Astrocyte (in vitro differentiated cells and primary cell): ENCODE data around the gene YBX1. TPM values are rescaled to one million over a fixed set of nuclear protein-coding genes. Genes with fewer than 3 reads are reported as not detected.

Source experiments
- DNase-seq: peaks from one replicate; pipeline ENCODE4 v3.0.0-alpha.2; 2010; ENCODE audit warnings: low read depth
- FAIRE-seq: peaks from 2 replicates; lab custom pipeline; 2011; peaks lifted over from hg19 to GRCh38; lab: Jason Lieb, UNC
- H2AFZ ChIP-seq: 2 replicates; pipeline ENCODE4 v1.6.0; 2012; ENCODE audit warnings: low read depth, low read length, inconsistent platforms
- H3K27ac ChIP-seq: 2 replicates; pipeline ENCODE4 v1.5.1; 2011; ENCODE audit warnings: low read depth, low read length, inconsistent platforms
- H3K27me3 ChIP-seq: 2 replicates; pipeline ENCODE4 v1.6.0; 2011; ENCODE audit warnings: low read length, inconsistent platforms; ENCODE audit not compliant: insufficient read depth
- H3K36me3 ChIP-seq: 2 replicates; pipeline ENCODE4 v1.5.1; 2011; ENCODE audit warnings: low read length, inconsistent platforms; ENCODE audit not compliant: insufficient read depth
- H3K4me1 ChIP-seq: 2 replicates; pipeline ENCODE4 v1.5.1; 2011; ENCODE audit warnings: low read length, inconsistent platforms; ENCODE audit not compliant: insufficient read depth
- H3K4me2 ChIP-seq: 2 replicates; pipeline ENCODE4 v1.6.0; 2012; ENCODE audit warnings: low read length, inconsistent platforms
- H3K4me3 ChIP-seq: 2 replicates; pipeline ENCODE4 v1.5.1; 2011; ENCODE audit warnings: low read depth, mild to moderate bottlenecking, low read length, inconsistent platforms; ENCODE audit not compliant: insufficient read depth
- H3K79me2 ChIP-seq: 2 replicates; pipeline ENCODE4 v1.6.0; 2012; ENCODE audit warnings: mild to moderate bottlenecking, low read length, inconsistent platforms; ENCODE audit not compliant: insufficient read depth
- H3K9ac ChIP-seq: 2 replicates; pipeline ENCODE4 v1.6.0; 2012; ENCODE audit warnings: mild to moderate bottlenecking, low read length, inconsistent platforms
- H3K9me3 ChIP-seq: 2 replicates; pipeline ENCODE4 v1.5.1; 2012; ENCODE audit warnings: low read depth, mild to moderate bottlenecking, low read length, inconsistent platforms; ENCODE audit not compliant: insufficient read depth
- H4K20me1 ChIP-seq: 2 replicates; pipeline ENCODE4 v1.6.0; 2012; ENCODE audit warnings: low read length, inconsistent platforms; ENCODE audit not compliant: insufficient read depth
- H3K27ac Mint-ChIP-seq: one replicate; pipeline ENCODE4 v1.8.0; 2021; ENCODE audit warnings: mild to moderate bottlenecking, mixed read lengths; ENCODE audit not compliant: unreplicated experiment
- H3K27me3 Mint-ChIP-seq: one replicate; pipeline ENCODE4 v1.8.0; 2021; ENCODE audit warnings: low read depth, mixed read lengths; ENCODE audit not compliant: unreplicated experiment
- H3K36me3 Mint-ChIP-seq: one replicate; pipeline ENCODE4 v1.8.0; 2021; ENCODE audit warnings: low read depth, mixed read lengths; ENCODE audit not compliant: unreplicated experiment
- H3K4me1 Mint-ChIP-seq: one replicate; pipeline ENCODE4 v1.8.0; 2021; ENCODE audit warnings: low read depth, mixed read lengths; ENCODE audit not compliant: unreplicated experiment
- H3K4me3 Mint-ChIP-seq: one replicate; pipeline ENCODE4 v1.8.0; 2021; ENCODE audit warnings: mild to moderate bottlenecking, moderate library complexity, mixed read lengths; ENCODE audit not compliant: unreplicated experiment
- H3K9me3 Mint-ChIP-seq: one replicate; pipeline ENCODE4 v1.8.0; 2021; ENCODE audit warnings: mild to moderate bottlenecking, mixed read lengths; ENCODE audit not compliant: unreplicated experiment
- EZH2 ChIP-seq: IDR thresholded peaks from 2 replicates; pipeline ENCODE4 v1.6.1; 2012; ENCODE audit warnings: mild to moderate bottlenecking, low read length, inconsistent platforms; ENCODE audit not compliant: insufficient read depth
- total RNA-seq: library from RNA; stranded (reverse); gene quantifications from 2 replicates; pipeline ENCODE4 v1.2.1, GENCODE V29; 2021
- TF ChIP-seq, protein P1 (sequence below): IDR thresholded peaks from 2 replicates; pipeline ENCODE4 v1.5.1; 2011; ENCODE audit warnings: low read depth, mild to moderate bottlenecking, inconsistent platforms, low read length, moderate library complexity; ENCODE audit not compliant: insufficient read depth

The YBX1 gene
- total RNA-seq, 1 donor from 2014 or later, result 872 TPM

DNA sequence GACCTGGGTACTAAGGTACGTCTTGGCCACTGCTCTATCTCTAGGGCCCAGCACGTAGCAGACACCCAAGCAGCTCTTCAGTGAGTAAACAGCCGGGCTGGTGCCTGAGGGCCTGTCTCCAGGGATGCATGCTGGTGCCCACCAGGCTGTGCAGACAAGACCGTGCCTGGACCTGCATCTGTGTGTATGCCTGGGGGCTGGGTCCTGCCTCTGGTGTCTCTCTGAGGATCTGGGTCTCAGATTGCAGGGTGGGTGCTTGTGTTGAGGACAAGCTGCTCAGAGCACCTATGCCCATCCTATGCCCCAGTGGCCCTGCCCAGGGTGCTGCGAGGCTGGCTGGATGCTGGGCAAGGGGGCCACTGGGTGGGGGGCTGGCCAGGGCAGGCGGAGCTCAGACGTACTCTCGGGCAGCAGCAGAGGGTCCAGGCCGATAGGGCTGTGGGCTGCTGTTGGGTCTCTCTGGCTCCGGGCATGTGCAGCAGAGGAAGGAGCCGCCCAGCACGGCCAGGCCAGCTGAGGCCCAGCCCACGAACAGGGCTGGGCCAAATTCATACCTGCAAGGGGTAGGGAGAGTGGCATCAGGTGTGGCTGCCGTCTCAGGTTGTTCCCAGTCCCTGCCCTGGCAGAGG is 53.4 kb downstream of the YBX1 start:
- H3K79me2 ChIP-seq, result no peaks in the 10 kb centered on the region
- no peaks in the 10 kb centered on the region for H4K20me1 ChIP-seq
- FAIRE-seq (no peak), DNase-seq (no peak)
- H3K9me3 ChIP-seq, result no peaks in the 10 kb centered on the region
- H3K36me3 ChIP-seq, result no peaks in the 10 kb centered on the region
- no peak overlapping the region for H3K4me3 ChIP-seq
- no peak for TF ChIP-seq EZH2
- TF ChIP-seq, protein P1, sequence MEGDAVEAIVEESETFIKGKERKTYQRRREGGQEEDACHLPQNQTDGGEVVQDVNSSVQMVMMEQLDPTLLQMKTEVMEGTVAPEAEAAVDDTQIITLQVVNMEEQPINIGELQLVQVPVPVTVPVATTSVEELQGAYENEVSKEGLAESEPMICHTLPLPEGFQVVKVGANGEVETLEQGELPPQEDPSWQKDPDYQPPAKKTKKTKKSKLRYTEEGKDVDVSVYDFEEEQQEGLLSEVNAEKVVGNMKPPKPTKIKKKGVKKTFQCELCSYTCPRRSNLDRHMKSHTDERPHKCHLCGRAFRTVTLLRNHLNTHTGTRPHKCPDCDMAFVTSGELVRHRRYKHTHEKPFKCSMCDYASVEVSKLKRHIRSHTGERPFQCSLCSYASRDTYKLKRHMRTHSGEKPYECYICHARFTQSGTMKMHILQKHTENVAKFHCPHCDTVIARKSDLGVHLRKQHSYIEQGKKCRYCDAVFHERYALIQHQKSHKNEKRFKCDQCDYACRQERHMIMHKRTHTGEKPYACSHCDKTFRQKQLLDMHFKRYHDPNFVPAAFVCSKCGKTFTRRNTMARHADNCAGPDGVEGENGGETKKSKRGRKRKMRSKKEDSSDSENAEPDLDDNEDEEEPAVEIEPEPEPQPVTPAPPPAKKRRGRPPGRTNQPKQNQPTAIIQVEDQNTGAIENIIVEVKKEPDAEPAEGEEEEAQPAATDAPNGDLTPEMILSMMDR, result no peak
- Mint-ChIP-seq H3K36me3 (no peaks in the 10 kb centered on the region), H3K9me3 (peaks cover 2% of the 10 kb centered on the region), H3K27ac (no peak overlapping the region), H3K4me1 (peaks cover 4% of the 10 kb centered on the region), H3K4me3 (no peak overlapping the region), H3K27me3 (peaks cover 3% of the 10 kb centered on the region)
- H3K4me1 ChIP-seq, result no peaks in the 10 kb centered on the region
- no peak overlapping the region for H3K27ac ChIP-seq
- H3K4me2 ChIP-seq, result no peak overlapping the region
- no peak overlapping the region for H3K9ac ChIP-seq
- no peaks in the 10 kb centered on the region for H3K27me3 ChIP-seq
- H2AFZ ChIP-seq, result no peak overlapping the region

DNA sequence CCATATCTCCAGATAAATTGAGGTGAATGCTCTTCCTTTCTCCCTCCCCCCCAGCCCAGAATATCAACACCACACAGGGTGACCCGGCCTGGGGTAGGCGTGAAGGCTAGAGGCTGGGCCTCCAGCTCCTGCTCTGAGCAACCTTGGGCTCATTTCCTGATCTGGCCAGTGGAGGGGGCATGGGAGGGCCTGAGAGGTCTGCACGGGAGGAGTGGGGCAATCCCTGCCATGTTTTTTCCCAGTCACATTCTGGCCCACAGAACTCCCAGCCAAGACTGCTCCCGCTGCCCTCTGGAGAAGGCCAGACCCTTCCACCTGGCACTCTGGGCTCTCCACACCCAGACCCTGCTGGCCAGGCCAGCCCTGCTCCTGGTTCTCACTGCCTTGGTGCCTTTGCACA is 53.9 kb downstream of the YBX1 start:
- no peak for TF ChIP-seq EZH2
- TF ChIP-seq, protein P1, result no peak
- no peak overlapping the region for H3K27ac ChIP-seq
- no peaks in the 10 kb centered on the region for H3K36me3 Mint-ChIP-seq
- no peak overlapping the region for H3K27ac Mint-ChIP-seq
- H3K4me1 ChIP-seq, result no peaks in the 10 kb centered on the region
- H3K4me3 ChIP-seq, result no peak overlapping the region
- H4K20me1 ChIP-seq, result no peaks in the 10 kb centered on the region
- no peaks in the 10 kb centered on the region for H3K79me2 ChIP-seq
- no peak overlapping the region for H3K4me2 ChIP-seq
- H3K4me1 Mint-ChIP-seq, result peaks cover 5% of the 10 kb centered on the region
- no peak for FAIRE-seq
- no peaks in the 10 kb centered on the region for H3K36me3 ChIP-seq
- H3K9ac ChIP-seq, result no peak overlapping the region
- no peak for DNase-seq
- H3K9me3 ChIP-seq, result no peaks in the 10 kb centered on the region
- peaks cover 2% of the 10 kb centered on the region for H3K9me3 Mint-ChIP-seq
- H3K27me3 ChIP-seq, result no peaks in the 10 kb centered on the region
- H3K27me3 Mint-ChIP-seq, result peaks cover 3% of the 10 kb centered on the region
- H2AFZ ChIP-seq, result no peak overlapping the region
- no peak overlapping the region for H3K4me3 Mint-ChIP-seq

DNA sequence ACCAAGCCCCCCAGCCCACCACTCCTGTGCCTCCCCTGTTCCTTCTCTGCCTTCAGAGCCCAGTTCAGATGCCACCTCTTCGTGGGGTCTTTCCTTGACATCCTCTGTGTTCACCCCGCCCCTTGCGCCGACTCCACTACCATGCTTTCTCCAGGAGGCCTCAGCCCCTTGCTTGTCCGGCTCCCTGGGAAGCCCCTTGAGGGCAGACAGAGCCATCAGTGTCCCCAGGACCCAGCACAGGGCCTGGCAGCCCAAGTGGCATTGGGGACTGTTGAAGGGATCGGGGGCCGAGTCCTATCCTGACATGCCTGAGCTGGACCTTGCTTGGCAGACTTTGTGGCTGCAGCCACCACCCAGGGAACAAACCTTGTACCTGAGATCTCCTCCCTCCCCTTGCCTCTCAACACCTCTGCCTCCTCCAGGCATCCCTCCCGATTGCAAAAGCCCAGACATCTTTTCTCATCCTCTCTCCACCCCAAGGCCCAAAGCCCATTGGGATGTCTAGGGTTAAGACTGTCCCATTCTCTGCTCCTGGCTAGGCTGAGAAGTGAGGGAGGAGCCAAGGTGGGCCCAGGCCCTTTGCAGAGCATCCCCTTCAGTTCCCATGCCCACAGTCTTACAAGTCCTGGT is 54.5 kb downstream of the YBX1 start:
- H3K4me1 ChIP-seq, result no peaks in the 10 kb centered on the region
- FAIRE-seq (no peak), DNase-seq (no peak)
- TF ChIP-seq, protein P1, result no peak
- TF ChIP-seq EZH2, result no peak
- H3K27me3 ChIP-seq, result no peaks in the 10 kb centered on the region
- Mint-ChIP-seq H3K27ac (peak overlapping the region; percentile 41), H3K4me3 (no peak overlapping the region), H3K4me1 (peaks cover 5% of the 10 kb centered on the region), H3K27me3 (peaks cover 3% of the 10 kb centered on the region), H3K36me3 (no peaks in the 10 kb centered on the region), H3K9me3 (peaks cover 2% of the 10 kb centered on the region)
- no peak overlapping the region for H3K27ac ChIP-seq
- no peaks in the 10 kb centered on the region for H3K36me3 ChIP-seq
- H2AFZ ChIP-seq, result no peak overlapping the region
- no peak overlapping the region for H3K9ac ChIP-seq
- H3K9me3 ChIP-seq, result no peaks in the 10 kb centered on the region
- no peaks in the 10 kb centered on the region for H3K79me2 ChIP-seq
- H4K20me1 ChIP-seq, result no peaks in the 10 kb centered on the region
- no peak overlapping the region for H3K4me3 ChIP-seq
- H3K4me2 ChIP-seq, result no peak overlapping the region
